Measurements from ENCODE around the gene NSD1. TPM values are rescaled to one million over a fixed set of nuclear protein-coding genes. Genes with fewer than 3 reads are reported as not detected.
A peak's percentile ranks its signal among the peaks of the same experiment; 100 is the strongest.

The NSD1 gene
- total and polyA plus RNA-seq, 9 of the 15 experiments (the other 6 are each of a cell fraction or from before 2014, with no cell fraction given), result 3.8 to 51.0 (median 24.7) TPM

DNA sequence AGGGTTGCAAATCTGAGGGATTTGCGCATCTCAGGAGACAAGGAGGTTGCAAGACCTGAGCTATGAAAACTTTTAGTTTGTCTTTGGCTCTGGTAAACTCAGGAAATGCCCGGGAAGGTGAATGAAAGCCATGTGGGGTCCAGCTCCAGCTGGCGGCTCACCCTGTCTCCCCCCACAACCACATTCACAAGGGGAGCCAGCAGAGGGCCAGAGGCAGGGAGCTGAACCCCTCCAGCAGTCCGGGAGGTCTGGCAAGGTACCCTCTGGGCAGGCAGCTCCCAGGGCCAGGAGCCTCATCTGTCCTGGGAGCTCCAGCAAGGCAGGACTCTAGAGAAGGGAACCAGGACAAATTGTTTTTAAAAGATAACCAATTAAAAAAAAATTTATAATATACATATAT is 49.4 kb upstream of the NSD1 start:
- CTCF ChIA-PET (ENCODE audit: low intra/inter-chr PET ratio), result no interaction called here
- no TSS peak for BruUV-seq (replicated peaks)

More for the DNA sequence above, 49.4 kb upstream of the NSD1 start:
- FAIRE-seq (no peak), DNase-seq (ENCODE audit: extremely low read depth in 1 of 4, low spot score in 3 of 4) (no peak), ATAC-seq (no peak)
- Histone ChIP-seq H3K27me3 (ENCODE audit: control insufficient read depth in 2 of 2, insufficient read depth in 2 of 2, low read length in 2 of 2) (no peaks in the 10 kb centered on the region), H2AFZ (ENCODE audit: low read depth, low read length) (no peak overlapping the region), H3K4me3 (no peak overlapping the region), H3K4me1 (replicated peaks in 1 of 2; ENCODE audit: control insufficient read depth in 2 of 2, insufficient read depth in 2 of 2, low read length in 2 of 2) (peaks cover 22 to 24% of the 10 kb centered on the region in 2 experiments; a peak in 4 of 5 replicates), H3K9me1 (ENCODE audit: control insufficient read depth, insufficient read depth, low read length) (no peaks in the 10 kb centered on the region), H3K9ac (ENCODE audit: insufficient read depth in 1 of 2, low read depth in 2 of 2, low read length in 2 of 2) (0 out of 4 replicates have a peak overlapping the region, but pooled peaks of 1 of the 2 experiments have one; percentile 53), H3K79me2 (ENCODE audit: control insufficient read depth, insufficient read depth, low read length) (peaks cover 6% of the 10 kb centered on the region; the same call in 2 of the 3 replicates), H4K20me1 (replicated peaks; ENCODE audit: control insufficient read depth, insufficient read depth, low read length) (no peaks in the 10 kb centered on the region), H3K9me3 (replicated peaks; ENCODE audit: control insufficient read depth, insufficient read depth, low read depth, low read length) (no peaks in the 10 kb centered on the region), H3K4me2 (ENCODE audit: insufficient read depth, low read length) (no peak overlapping the region), H3K27ac (ENCODE audit: extremely low read depth, low read depth, low read length) (no peak overlapping the region), H3K36me3 (ENCODE audit: control insufficient read depth, insufficient read depth, low read length) (no peaks in the 10 kb centered on the region)
- in situ Hi-C loops (cut with MboI) (no loop called here), intact Hi-C loops (cut with micrococcal nuclease) (no loop called here)
- TF ChIP-seq MYC (IDR thresholded peaks at IDR 0.05; ENCODE audit: low read depth, low read length), result no peak
- TF ChIP-seq MYC (CRISPR knock-in tag; IDR thresholded peaks at IDR 0.05; ENCODE audit: borderline replicate concordance, low read depth), result no peak
- no peak for TF ChIP-seq SPI1 (IDR thresholded peaks at IDR 0.05; ENCODE audit: borderline replicate concordance, low read depth, low read length)
- TF ChIP-seq SRSF7 (optimal IDR thresholded peaks at IDR 0.05; ENCODE audit: low read depth, low read length), result no peak
- no peak for TF ChIP-seq TBL1XR1 (IDR thresholded peaks at IDR 0.05; ENCODE audit: low read length in 2 of 2)
- TF ChIP-seq FOXA3 (CRISPR knock-in tag; conservative IDR thresholded peaks at IDR 0.05 in 1 of 2, IDR thresholded peaks at IDR 0.05 in 1 of 2), result no peak
- TF ChIP-seq ZEB2 (IDR thresholded peaks at IDR 0.05), result no peak
- TF ChIP-seq SIN3A (IDR thresholded peaks at IDR 0.05; ENCODE audit: borderline replicate concordance in 2 of 2, control insufficient read depth in 1 of 2, low read depth in 2 of 2, low read length in 2 of 2), result no peak
- TF ChIP-seq RNF2 (IDR thresholded peaks at IDR 0.05), result no peak
- no peak for TF ChIP-seq MTA3 (IDR thresholded peaks at IDR 0.05; ENCODE audit: borderline replicate concordance)
- TF ChIP-seq, protein P1, sequence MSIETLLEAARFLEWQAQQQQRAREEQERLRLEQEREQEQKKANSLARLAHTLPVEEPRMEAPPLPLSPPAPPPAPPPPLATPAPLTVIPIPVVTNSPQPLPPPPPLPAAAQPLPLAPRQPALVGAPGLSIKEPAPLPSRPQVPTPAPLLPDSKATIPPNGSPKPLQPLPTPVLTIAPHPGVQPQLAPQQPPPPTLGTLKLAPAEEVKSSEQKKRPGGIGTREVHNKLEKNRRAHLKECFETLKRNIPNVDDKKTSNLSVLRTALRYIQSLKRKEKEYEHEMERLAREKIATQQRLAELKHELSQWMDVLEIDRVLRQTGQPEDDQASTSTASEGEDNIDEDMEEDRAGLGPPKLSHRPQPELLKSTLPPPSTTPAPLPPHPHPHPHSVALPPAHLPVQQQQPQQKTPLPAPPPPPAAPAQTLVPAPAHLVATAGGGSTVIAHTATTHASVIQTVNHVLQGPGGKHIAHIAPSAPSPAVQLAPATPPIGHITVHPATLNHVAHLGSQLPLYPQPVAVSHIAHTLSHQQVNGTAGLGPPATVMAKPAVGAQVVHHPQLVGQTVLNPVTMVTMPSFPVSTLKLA (conservative IDR thresholded peaks at IDR 0.05), result no peak
- no peak for TF ChIP-seq NCOR1 (IDR thresholded peaks at IDR 0.05)
- TF ChIP-seq, protein P2, sequence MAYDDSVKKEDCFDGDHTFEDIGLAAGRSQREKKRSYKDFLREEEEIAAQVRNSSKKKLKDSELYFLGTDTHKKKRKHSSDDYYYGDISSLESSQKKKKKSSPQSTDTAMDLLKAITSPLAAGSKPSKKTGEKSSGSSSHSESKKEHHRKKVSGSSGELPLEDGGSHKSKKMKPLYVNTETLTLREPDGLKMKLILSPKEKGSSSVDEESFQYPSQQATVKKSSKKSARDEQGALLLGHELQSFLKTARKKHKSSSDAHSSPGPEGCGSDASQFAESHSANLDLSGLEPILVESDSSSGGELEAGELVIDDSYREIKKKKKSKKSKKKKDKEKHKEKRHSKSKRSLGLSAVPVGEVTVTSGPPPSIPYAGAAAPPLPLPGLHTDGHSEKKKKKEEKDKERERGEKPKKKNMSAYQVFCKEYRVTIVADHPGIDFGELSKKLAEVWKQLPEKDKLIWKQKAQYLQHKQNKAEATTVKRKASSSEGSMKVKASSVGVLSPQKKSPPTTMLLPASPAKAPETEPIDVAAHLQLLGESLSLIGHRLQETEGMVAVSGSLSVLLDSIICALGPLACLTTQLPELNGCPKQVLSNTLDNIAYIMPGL (CRISPR knock-in tag; IDR thresholded peaks at IDR 0.05), result no peak
- TF ChIP-seq TEAD2 (tag; IDR thresholded peaks at IDR 0.05), result no peak
- TF ChIP-seq FOXA1 (IDR thresholded peaks at IDR 0.05; ENCODE audit: borderline replicate concordance), result no peak
- no peak for TF ChIP-seq NFE2L1 (tag; IDR thresholded peaks at IDR 0.05; ENCODE audit: borderline replicate concordance, low read depth)
- TF ChIP-seq, protein P3, sequence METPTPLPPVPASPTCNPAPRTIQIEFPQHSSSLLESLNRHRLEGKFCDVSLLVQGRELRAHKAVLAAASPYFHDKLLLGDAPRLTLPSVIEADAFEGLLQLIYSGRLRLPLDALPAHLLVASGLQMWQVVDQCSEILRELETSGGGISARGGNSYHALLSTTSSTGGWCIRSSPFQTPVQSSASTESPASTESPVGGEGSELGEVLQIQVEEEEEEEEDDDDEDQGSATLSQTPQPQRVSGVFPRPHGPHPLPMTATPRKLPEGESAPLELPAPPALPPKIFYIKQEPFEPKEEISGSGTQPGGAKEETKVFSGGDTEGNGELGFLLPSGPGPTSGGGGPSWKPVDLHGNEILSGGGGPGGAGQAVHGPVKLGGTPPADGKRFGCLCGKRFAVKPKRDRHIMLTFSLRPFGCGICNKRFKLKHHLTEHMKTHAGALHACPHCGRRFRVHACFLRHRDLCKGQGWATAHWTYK (CRISPR knock-in tag; IDR thresholded peaks at IDR 0.05), result no peak
- POLR2A ChIA-PET, result interaction anchor here (2.5 kb wide), 1 partner anchor 10 kb away, joined by 6 read pairs; no protein-coding TSS in a partner anchor
- WGBS (ENCODE audit: insufficient coverage, low coverage, missing lambda C conversion rate), result 61% methylated on average over 4 of the region's 4 CpGs

All from K562 (cell line).